HG03060 (cell line): Measurements from ENCODE around the gene FASLG.
"Not testable (repeated sequence)": the region's sequence is repeated elsewhere in the genome, so short reads cannot be mapped to it uniquely, and the experiment has no call there.

ENCODE experiments used
- ATAC-seq: cut with Tn5 transposase; IDR thresholded peaks from one replicate; pipeline ENCODE4 v1.9.1; 2021; ENCODE audit warnings: low read depth, moderate number of reproducible peaks; ENCODE audit not compliant: unreplicated experiment

FASLG gene

DNA sequence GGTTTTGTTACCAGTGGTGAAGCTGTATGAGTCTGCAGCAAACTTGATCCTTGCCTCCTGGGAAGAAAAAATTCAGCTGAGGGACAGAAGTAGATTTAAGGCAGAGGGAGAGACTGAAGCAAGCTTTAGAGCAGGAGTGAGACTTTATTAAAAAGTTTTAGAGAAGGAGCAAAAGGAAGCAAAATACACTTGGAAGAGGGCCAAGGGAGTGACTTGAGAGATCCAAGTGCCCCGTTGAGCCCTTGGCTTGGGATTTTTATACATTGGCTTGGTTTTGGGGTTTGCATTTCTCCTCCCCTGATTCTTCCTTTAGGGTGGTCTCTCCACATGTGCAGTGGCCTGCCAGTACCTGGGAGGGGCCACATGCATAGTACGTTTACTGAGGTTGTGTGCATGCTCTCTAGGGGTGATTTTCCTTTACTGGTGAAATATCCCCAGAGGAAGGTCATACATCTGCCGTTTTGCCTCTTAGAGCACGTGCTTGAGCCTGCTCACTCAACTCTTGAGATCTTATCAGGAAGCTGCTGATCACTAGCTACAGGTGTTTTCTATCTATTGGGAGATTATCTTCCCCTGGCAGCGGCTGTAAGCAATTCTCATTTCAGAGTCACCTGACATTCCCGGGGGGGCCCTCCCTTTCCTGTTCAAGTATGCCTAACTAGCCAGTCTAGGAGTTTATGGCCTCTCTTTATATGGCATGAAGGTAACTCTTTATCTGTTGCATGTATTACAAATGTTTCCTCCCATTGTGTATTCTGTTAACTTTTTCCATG lies 20.3 kb downstream of the FASLG start:
- no peak for ATAC-seq

DNA sequence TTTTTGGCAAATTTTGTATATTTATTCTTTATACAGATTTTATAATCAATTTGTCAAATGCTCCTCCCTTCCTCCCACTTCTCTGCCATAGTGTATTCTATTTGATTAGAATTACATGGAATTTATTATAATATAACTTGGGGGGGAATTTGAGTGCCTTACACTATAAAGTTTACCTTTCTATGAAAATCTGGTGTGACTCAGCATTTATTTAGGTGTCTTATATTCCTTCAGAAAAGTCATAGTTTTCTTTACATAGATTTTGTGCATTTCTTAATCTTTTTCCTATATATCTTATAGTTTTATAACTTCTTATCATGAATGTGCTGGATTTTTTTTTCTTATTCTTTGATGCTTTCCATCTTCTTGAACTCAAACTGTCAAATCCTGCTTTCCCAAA lies 21.3 kb downstream of the FASLG start:
- ATAC-seq: no peak

DNA sequence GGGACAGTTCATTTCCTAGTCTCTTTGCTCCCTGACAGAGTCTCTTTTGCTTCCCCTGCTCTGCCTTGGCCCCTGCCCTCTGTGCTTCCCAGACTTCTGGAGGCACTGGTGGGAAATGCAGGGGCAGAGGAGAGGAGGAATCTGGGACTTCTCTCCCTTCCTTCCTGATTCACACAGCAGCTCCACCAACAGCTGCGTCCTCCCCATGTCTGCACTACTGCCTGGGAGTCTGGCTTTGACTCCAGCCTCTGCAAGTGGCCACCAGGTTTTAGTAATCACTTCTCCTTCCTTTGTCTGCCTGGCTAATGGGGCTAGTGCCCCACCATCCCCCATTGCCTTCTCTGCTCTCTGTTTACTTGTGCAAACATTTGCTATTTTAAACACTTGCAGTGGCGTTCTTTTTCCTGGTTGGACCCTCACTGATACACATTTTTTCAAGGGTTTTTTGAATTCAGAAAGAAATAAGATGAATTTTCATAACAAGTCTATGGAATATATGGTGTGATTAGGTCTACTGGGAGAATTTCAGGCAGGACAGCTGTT lies 21.9 kb downstream of the FASLG start:
- no peak for ATAC-seq

DNA sequence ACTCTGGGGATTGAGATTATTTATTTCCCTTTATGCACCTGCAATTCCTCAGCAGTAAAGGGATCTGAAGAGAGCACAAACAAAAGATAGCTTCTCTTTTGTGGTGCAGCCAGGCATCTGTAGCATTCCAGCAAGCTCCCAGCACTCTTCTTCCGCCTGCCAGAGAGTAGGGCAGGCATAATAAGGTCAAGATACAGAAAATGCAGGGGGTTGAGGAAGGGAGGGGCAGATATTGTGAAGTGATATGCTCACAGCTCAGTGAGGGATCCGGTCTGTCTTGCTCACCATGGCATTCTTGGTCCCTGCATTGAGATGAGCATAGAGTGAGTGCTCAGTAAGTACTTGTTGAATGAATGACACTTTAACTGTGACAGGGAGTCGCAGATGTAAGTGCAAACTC lies 23.9 kb downstream of the FASLG start:
- ATAC-seq: no peak

DNA sequence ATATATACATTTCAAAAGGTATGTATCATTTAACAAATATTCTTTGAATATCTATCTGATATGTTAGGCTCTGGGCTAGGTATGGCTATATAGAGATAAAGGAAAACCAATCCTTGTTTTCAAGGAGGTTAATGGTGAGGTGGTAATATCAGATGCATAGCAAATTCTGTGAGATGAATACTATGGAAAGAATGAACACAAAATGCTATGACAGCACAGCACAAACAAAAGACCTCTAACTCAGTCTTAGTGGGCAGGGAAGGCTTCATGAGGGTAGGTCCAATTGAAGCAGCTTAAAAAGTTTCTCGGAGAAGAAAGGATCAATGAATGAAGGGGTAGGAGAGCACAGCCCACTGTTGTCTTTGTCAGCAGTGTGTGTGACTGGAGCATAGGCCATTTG lies 27.2 kb downstream of the FASLG start:
- ATAC-seq: no peak

DNA sequence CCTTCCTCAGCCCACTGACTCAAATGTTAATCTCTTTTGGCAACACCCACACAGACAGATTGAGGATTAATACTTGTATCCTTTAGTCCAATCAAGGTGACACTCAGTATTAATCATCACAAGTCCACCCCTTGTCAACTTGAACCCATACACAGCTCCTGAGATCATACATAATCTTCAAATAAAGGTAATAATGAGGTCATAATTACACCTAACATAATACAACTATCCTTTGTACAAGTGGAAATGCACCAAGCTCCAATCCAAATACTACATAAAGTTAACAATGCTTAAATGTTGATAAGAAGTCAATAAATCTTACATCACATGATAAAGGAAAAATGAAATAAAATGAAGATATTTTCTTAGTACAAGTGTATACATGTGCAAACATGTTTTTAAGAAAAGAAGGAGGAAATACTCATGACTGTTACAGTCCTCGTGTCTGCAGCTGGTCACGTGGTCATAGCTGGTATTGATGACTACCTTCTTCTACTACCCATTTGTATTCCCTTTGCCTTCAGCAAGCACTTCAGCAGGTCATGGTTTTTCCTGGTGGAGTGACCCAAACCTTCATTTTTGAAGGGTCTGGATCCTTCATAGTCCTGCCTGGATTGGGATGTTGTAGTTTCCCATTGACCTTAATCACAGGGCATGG lies 29.7 kb downstream of the FASLG start:
- ATAC-seq: not testable (repeated sequence)

DNA sequence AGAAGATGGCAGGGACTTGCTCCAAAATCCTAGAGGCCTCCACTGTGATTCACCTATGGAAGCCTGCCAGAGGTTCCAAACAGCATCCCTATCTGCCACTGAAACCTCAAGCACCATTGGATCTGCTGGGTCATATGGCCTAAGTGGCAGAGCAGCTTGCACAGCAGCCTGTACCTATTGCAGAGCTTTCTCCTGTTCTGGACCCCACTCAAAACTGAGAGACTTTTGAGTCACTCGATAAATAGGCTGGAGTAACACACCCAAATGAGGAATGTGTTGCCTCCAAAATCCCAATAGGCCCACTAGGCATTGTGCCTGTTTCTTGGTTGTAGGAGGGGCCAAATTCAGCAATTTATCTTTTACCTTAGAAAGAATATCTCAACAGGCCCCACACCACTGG lies 32.0 kb downstream of the FASLG start:
- ATAC-seq: not testable (repeated sequence)

DNA sequence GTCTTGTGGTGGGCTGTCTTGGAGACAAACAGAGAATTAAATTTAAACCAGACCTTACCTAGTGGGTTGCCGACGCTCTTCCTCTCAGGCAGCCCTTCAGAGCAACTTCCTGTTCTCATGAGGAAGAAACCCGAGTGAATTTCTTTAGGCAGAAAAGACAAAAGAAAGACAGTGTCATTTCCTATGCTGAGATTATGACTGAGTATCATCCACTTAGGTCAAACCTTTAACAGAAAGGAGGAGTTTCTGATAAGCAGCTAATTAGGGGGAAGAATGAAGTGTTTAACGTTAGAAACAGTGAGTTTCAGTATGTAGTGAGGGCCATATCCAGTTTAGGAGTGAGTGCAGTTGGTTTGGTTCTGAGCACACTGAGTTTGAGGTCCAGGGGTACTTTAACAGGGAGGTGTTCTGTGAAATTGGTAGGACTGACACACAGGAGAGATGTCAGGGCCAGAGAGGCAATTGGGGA lies 38.7 kb downstream of the FASLG start:
- no peak for ATAC-seq

DNA sequence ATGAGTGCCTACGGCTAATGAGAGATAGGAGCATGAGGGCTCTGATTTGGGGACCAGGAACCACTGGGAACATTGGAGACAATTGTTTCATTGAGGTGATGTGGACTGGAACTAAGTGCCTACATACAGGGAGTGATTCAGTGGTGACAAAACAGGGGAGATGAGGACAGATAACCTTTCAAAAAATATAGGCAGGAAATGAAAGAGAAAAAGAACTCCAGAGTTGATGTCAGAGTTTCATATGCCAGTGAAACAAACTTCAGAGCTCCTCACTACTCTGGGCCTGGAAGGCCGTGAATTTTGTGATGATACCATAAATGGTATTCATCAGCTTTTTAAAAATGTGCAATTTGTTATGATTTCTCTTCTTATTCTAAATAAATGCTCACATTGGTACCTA lies 39.3 kb downstream of the FASLG start:
- no peak for ATAC-seq

DNA sequence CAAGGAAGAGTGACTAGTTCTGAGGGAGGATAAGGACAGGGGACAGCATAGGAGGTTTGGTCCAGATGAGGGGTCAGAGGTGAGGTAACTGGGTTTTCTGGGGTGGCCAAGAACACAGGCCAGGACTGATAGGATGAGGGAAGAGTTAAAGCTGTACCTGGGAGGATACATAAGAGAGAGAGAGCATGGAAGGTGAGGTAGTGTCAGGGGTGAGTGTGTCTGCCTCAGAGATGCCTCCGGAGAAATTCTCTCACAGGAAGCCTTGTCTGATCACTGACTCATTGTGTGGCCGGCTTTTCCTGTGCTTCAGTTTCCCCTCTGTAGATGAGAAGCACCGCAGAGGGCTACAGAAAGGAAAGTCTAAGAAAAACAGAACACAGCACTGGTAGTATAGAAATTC lies 40.2 kb downstream of the FASLG start:
- no peak for ATAC-seq

DNA sequence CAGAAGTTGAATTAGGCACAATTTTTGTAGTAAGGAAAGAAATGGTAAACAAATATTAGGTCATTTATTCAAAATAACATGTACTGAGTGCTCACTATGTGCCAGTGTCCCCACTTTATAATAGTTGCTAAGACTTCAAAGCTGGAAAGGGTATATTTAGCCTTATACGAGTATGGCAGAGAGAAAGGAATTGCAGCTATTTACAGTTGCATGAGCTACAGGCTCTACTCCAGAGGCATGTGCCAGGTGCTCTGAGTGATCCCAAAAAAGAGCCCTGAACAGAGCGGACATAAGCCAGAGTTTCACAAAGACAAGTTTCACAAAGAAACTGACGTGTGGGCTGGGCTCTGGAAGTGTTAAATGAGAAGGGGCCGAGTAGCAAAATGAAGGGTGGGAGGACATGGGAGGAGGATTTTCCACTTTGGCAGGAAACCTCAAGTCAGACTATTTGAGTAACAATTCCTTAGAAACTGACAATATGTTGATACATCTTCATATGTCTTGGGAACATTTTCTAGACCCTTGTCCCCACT lies 40.9 kb downstream of the FASLG start:
- ATAC-seq: no peak

DNA sequence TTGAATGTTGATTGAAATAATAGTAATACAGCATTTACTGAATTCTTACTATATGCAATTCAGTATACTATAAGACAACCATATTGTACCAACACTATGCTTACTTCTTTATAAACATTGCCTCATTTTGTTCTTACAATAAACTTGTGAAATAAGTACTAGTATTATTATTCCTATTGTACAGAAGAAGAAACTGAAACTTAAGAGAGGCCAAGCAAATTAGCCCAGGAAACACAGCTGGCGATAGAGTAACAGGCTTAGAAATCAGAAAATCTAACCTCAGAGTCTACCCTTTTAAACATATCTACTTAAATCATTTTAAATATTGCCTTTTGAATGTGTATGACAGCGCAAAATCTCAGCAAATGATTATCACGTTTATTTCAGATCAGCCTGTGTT lies 41.7 kb downstream of the FASLG start:
- no peak for ATAC-seq

DNA sequence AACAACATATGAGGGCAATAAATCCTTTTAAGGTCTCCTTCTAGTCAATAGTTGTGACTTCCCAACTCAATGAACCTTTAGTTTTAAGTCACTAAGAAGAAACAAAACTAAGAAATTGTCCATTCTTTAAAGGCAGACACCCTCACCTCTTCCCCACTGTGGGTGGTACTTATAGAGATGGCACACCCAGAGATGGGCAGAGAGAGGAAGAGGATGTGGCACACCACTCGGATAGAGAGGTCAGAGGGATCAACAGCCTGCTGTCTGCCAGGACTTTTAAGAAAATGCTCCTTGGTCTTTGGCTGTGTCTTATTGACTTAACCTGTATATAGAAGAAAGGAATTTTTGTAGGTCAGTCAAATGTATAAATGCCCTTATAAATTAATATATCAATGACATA lies 45.1 kb downstream of the FASLG start:
- ATAC-seq: no peak

DNA sequence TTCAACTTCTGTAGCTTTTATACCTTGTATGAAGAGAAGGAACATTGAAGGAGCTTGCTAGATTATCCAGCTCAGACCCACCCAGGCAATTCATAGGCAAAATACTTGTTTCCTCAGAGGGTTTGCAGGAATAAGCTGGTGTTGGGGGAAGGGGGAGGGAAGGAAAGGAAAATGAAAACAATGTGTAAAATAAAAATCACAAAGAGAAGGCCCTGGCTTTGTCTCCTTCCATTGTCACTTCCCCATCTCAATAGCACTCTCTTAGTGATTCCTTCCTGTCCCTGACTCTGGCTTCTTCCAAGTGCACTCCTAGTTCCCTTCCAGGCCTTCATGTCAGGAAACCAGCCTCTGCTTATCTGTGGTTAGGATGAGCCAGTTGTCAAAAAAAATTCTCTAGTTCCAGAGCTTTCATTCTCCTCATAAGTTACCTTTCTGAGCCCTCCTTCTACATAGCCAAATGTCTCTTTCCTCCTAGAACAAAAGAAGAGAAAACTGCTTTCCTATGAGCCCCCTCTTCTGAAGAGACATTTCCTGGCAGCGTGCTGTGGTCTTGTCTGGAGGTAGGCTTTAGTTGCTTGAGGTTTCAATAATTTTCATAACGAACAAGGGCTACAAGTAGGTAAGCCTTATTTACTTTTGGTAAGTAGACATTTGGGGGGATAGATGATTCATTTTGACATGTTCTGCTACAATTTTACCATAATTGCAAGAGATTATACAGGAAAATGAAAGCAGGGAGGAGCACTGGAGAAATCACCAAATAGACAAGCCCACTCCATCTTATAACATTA lies 45.7 kb downstream of the FASLG start:
- ATAC-seq: no peak

DNA sequence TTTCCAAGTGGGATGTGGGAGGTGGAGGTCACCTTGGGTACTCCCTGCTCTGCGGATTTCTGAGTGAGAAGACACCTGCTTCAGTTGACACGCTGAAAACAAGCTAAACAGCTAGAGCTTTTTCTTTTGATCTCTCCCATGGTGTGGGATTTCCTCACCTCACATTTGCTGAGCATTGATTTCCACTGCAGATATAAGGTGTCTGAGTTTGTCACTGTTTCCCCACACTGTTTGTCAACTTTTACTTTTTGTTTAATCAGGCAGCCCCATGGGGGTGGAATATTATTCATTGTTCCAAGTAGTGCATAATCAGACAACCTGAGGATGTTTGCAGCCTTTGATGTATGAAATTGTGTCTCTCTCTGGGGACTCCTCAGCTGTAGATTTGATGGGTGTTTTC lies 49.5 kb downstream of the FASLG start:
- no peak for ATAC-seq

DNA sequence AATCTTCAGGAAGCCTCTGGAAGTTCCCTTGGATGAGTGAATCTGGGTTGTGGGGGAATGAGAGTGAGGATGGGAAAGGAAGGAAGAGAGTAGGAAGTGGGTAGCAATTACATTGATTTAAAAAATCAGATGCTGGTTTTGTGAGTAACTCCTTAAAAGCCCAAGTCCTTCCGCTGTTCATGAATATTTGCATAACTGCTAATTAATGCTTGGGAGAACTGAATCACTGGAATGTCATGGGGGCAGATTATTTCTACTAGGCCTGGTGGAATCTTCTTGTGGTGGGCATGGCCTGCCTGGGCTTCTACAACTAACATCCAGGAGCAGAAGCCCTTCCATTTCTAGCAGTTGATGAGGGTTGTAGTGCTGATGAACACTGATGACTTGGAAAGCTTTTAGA lies 52.7 kb downstream of the FASLG start:
- ATAC-seq: no peak

DNA sequence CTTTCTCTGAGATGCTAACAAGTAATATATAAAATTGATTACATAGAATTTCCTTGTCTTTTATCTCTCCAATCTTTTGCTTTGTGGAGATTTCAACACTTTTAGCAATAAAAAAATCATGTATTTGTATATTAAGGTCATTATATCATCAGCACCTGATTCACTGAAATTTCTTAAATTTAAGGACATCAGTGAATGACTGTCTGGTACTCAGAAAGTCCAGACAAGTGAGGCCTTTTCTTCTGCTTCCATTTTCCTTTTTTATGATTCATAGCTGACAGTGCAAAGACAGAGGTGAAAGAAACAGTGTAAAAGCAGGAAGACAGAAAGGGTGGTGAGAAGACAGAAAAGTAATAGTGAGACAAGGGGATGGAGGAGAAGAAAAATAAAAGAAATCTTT lies 54.6 kb downstream of the FASLG start:
- ATAC-seq: no peak
